NCI-H2029 treated with DMSO at 0.1 percent for 48 hours (cell line): Measurements from ENCODE around the gene ADAM33.

Source experiments
- DNase-seq: peaks from one replicate; lab custom pipeline; 2025; lab: John Stamatoyannopoulos, UW

Gene ADAM33

DNA sequence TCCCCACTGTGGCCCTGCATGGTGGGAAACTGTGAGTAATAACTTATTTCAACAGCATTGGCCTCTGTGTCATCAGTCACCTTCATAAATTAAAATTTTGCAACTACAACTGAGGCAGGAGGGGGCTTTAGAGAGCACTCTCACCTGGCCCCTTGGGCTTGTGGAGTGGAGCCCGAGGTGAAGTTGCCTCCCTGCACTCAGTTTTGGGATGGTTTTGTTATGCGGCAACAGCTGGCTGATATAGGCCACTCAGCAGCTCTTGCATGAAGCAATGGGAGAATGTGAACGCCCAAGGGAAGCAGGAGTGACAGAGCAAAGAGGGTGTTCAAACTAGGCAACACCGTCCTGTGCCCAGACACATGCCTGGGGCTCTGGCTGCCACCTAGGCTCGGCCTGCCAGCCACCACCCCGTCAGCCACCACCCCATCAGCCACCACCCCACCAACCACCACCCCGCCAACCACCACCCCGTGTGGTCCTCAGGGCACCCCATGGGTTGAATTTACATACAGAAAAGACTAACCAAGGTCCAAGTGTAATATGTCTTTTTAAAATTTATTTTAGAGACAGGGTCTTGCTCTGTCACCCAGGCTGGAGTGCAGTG is 14.3 kb downstream of the ADAM33 start:
- DNase-seq = no peak

DNA sequence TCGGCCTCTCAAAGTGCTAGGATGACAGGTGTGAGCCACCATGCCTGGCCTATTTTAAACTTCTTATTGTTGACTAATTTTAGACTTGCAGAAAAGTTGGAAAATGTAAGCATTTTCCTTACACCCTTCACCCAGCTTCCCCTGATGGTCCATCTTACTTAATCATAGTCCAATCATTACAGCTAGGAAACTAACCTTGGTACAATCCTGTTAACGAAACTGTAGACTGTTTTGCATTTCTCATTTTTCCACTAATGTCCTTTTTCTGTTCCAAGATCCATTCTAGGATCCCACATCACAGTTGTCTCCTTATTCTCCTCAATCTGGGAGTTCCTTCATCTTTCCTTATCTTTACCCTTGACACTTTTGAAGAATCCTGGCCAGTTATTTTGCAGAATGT is 18.0 kb downstream of the ADAM33 start:
- no peak for DNase-seq

DNA sequence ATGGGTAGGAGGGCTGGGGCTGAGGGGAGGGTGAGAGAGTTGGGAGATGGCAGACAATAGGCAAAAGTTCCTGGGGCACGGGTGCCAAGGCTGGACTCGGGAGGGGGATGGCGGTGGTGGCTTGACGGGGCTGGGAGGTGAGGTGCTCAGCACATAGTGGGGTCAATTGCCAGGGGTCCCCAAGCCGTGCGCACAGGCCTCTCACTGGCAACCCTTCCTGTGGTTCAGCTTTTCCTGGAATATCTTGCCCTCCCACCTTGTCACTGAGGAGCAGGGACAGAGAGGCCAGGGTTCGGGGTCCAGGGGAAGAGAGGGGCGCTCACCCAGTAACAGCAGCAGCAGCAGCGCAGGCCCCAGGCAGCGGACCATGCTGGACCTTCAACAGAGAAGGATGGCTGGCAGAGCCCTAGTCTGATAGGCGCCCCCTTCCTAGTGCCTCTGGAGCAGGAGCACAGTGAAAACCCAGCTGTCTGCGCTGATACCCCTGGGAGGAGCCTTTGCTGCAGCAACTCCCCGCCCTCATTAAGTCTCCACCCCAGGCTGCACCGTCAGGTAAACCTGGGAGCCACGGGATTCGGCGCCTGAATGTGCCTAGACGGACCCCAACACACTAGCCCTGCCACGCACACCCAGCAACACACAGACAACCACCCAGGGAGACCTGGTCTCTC is 18.6 kb downstream of the ADAM33 start, which contains the start of gene GFRA4:
GFRA4 (minus strand) TSS at position 369 of the 671 bp plus-strand sequence; CDS start at position 369, 0 bp downstream.
- no peak for DNase-seq

DNA sequence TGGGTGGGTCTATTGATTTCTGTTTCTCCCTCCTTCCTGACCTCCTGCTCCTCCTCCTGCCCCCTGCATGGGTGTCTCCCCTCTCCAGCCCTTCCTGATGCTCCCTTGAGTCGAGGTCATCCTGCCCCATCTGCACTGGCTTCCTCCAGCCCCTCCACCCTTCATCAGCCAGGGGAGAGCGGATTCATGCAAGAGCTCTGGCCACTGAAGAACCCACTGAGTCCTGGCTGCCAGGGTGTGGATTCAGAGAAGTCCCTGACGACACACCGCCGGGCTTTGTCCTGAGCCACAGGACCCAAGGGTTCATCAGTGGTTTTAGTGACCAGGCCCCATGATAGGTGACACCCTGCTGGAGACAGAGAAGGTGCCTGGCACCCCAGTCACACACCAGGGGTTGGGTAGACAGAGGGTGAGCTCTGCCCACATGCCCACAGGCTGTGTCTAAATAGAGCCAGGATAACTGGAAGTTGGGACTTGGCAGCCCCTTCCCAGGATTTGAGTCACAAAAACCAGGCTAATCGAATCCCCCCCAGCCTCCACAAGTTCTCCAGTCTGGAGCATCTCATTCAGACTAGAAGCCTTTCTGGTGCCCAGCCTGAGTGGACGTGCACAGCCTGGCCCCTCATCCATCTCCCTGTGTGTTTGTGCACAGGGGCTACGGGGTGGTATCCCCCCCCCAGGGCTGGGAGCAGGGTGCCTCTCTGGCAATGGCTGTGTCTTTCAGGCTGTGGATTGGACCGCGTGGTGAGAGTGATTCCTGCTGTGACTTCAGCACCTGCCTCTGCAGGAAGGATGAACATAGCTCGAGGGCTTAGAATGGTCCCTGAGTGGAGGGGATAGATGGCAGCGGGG is 19.8 kb downstream of the ADAM33 start:
- DNase-seq = no peak

DNA sequence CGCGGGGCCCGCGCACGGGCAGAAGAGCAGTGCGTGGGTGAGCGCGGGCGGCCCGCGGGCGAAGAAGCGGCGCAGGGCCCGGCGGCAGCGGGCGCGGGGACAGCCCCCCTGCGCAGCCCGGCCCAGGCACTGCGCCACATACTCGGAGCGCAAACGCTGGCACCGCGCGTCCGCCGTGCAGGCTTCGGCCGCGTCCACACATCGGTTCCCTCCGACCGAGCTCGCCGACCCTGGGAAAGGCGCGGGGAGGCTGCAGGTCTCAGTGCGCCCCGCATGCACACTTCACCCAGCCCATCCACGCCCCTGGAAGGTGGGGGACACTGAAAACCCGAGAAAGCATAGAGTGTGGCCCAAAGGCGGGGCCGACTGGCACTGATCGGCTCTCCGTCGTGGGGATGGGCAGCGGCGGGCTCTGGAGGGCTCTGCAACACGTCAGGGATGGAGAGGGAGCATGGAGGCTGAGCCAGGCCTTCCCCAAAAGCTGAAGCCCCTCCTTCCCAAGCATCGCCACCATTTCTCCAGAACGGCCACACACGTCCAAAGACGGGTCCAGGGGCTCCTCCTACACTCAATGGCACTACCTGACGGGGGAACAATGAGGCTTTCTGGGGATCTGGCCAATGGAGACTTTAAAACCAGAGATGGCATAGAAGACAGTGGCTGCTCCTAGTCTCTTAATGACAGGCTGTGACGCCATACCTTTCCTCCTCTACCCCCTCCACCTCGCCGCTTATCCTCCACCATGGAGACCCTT is 20.6 kb downstream of the ADAM33 start:
- DNase-seq = no peak

DNA sequence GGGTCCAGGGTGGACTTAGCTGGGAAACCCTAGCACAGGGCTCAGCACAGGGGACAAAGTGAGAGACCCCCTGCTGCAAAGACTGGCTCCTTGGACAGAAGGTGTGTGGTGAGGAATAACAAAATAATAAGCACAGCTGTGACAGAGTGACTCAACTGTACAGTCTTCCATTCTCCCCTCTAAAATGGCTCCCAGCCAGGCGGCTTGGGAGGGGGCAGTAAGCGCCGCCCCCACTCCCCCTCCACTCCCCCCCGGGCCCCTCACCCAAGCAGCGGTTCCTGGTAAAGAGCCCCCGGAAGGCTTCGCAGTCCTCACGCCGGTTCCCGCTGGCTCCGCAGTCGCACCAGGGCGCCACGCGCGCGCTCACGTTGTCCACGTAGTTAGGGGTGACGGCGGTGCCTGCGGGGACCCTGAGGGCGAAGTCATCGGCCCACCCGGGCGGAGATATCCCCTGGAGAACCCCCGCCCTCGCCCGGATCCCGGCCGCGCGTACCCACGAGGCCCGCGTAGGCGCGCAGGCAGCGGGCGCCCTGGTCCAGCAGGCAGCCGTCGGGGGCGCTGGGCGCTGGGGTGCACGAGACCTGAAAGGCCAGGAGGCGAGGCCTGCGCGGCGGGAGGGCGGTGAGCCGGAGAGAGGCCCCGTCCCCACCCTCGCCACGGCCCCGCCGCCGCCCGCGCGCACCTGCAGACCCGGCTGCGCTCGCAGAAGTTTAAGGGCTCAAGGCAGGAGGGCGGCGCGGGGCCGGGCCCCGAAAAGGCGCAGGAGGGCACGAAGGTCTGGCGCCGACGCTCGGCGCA is 21.3 kb downstream of the ADAM33 start:
- no peak for DNase-seq

DNA sequence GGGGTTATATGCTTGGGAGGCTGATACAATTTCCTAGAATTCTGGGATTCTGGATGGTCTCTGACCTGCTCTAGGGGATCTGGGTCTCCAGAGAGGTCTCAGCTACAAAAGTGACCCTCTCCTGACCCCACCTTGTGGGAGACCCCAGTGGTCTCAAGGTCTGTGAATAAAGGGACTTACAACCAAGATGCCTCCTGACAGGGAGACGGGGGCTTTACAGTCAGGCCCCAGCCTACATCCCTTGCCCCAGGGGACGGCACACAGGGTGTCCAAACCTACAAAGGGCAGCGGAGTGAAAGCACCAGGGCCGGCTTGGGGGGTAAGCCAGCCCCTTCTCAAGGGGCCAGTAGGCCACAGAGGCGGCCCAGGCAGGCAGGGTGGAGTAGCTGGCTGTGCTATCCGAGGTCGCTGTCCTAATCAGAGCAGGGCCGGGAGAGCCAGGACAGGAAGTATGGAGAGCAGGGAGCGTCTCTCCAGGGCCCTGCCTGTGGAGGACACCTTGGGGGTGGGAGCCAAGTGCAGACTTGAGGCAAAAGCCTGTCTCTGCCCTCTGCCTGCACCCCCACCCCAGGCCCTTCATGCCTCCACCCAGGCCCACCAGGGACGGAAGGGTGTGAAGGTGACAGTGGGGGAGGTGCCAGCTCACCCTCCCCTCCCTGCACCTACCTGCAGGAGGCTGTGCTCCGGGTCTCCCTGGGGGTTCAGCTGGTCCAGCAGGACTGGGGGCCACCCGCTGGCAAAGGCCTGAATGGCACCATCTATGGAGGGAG is 22.1 kb downstream of the ADAM33 start:
- DNase-seq = no peak

DNA sequence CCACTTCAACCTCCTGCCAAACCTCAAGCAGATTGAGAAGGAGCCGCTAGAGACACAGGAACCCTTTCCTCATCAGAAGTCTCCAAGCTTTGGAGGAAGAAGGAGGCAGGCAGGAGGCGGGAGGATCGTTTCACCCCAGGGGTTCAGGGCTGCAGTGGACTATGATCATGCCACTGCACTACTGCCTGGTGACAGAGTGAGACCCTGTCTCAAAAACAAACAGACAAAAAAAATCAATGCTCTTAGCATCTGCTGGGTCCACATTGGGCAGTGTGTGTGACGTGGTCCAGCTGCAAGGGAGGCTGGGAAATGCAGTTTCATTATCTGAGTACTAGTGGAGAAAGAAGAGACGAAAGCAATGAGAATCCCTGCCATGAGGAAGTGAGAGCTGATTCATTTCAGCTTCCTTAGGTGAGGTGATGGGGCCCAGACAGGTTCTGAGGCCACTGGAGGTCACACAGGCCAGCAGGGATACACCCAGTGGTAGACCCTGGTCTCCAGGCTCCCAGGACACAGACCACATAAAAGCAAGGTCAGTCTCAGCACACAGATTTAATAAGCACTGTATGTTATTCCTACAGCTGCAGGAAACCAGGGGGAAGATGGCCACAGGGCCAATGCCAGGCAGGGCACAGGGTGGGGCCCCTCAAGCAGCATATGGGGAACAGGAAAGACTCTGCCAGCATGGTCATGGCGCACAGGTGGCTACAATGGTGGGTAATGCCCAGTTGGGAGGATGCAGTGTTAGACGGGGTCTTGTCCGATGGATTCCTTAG is 22.9 kb downstream of the ADAM33 start:
- no peak for DNase-seq

DNA sequence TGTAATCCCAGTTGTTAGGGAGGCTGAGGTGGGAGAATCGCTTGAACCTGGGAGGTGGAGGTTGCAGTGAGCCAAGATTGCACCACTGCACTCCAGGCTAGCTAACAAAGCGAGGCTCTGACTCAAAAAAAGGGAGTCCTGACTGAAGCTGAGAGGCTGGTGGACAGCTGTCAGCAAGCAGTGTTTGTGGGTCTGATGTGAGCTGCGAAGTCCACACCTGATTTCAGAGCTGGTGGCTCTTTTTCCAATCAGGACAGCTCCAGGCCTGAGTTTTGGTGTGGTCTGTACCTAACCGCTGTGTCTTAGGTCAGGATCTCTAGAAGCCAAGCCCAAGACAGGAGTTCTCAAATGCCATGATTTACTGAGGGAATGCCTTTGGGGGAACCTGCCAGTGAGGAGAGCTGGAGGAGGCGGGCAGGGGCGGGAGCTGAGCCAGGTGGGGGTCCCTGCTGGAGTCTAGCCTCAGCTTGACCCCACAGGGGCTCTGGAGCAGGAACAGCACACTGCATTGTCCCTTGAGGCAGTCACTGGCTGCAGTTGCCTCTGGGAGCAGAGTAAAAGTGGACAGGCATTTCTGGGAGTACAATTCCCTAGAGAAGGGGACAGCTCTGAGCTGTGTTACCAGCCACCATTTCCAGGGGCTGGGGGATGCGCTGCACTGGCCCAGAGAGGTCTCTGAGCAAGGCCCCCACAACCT is 23.6 kb downstream of the ADAM33 start:
- DNase-seq = no peak

DNA sequence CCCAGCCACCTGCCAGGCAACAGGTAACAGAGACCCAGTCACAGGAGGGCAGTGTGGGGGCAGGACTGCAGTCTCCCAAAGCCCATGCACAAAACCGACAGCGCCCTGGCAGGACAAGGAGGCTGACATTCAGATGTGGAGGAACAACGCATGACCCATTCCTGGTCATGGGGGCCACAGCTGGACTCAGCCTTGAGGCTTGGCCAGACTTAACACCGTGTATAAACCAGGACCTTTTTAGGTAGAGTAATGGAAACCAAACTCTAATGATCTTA is 26.7 kb downstream of the ADAM33 start:
- no peak for DNase-seq

DNA sequence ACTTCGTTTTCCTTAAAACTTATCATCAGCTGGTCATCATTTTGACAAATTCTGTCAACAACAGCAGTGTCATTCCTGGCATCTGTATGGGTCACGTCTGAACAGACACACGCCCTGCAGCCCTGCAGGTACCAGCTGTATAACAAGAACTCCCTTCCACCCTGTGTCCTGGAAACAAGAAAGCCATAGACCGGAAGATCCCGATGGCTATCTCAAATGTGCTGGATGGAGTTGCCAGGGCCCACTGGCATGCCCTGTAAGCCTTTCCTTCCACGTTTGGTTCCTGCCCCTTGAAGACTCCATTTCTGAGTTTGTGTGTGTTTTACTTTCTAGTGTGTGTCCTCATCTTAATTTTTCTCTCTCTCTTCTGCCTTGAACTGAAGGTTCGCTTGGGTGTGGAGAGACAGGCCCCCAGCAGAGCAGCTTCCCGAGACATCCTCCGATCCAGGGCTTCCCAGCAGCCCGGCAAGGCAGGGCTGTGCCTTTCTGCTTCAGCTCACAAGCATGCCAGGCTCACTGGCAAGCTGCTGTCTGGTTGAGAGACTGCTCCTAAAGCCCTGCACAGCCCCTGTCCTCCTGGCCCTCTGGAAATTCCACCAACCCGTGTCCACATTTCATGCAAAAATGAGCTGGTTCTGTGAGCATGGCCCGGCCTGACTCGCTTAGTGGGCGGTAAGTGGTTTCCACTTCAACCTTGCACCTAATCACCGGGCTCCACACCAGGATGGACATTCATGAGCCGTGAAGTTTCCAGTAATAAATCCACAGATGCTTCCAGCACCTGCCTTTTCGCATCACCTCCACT is 27.3 kb downstream of the ADAM33 start:
- DNase-seq = no peak

DNA sequence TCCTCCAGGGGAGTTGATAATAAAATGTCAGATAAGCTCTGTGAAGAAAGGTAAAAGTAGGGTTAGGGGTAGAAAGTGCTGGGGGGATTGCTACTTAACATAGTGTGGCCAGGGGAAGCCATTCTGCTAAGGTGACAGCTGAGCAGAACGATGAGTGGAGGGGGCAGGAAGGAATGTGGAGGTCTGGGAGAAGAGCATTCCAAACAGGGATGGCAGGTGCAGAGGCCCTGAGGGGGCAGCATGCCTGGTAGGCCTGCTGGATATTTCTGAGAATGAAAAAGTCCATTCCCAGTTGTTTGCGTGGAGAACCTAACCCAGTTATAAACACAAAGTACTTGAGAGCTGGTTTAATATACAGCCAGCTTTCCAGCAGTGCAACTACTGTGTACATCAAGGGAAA is 27.9 kb downstream of the ADAM33 start:
- DNase-seq = no peak

DNA sequence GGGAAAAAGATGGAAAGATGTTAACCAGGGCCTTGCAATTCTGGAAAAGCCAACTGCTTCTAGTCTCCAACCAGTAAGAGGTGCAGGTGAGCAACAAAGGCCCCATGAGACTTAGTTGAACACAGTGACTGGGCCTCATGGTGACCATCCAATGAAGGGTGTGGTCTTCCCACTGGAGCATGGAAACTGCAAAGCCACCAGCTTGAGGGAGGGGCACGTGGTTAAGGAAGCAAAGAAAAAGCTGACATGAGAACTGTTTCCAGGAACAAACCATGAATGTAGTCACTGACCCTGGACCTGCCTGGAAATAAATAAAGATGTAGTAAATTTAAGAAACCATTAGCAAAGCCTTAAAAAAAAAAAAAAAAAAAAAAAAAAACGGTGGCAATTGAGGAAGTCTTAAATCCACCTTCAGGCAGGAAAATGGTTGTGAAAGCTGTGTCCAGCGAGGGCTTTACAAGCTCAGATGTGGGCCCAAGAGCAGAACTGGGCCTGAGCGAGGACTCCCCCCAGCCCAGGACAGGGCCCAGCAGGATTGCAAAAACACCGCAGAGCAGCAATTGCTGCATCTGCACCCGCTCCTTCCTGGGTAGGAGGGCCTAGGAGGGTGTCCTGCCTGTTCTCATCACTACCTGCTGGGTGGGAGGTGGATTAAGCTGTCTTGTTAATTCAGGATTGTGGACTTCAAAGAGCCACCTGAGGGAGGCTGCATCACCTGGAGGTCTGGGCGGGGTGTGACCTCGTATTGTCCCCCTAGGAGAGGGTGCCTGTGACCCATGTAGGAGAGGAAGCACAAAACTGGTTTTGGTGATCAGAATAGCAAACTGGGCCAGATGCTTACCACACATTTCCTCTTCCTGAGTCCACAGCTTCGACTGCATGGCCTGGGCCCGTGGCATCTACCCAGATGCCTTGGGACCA is 28.9 kb downstream of the ADAM33 start:
- no peak for DNase-seq

DNA sequence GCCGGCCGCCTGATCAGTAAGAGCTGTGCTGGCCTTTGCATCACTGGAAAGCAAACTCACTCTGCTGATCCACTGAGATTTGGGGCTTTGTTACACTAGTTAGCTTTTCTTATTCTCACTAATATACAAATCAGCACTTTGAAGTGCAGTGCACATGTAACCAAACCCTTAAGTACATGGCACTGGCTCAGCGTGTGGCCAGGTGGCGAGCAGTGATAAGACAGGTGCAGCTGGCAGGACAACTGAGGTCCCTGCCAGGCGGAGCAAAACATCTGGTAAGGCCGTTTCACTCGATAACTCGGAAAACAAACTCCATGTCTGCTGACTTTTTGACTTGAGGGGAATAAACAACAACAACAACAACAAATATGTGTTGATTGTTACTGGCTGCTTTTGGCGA is 29.6 kb downstream of the ADAM33 start:
- peak; percentile 52 for DNase-seq

DNA sequence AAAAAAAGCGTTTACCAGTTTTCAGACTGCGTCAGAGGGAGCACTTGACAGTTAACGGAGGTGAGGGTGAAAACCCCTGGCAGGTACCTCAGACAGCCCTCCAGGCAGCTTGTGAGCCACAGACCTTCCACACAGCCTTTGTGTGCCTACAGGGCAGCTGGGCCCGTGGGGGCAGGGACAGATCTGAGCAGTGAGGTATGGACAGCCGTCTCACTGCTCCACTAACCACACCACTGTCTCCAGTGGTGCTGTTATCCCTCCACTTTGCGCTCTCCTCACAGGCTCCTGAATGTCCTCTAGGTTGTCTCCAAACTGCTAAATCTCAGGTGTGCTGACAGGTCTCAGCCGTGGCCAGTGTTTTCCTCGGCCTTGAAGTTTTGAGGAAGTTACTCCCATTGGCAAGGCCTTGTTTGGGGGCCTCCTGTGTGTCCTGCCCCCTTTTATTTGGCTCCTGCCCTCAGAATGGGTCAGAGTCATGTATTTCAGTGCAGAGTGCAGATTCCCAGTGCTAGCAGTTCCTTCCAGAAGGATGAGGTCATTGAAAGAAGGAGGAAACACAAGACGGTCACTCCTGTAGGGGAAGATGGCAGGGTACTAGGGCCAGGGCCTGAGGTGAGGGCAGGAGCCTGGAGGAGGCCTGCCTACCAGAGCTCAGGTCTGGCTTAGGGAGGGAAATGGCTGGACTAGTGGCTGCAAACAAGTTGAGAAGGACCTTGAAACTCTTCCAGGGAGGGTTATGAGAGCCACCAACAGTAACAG is 30.4 kb downstream of the ADAM33 start:
- peak; percentile 42 for DNase-seq

DNA sequence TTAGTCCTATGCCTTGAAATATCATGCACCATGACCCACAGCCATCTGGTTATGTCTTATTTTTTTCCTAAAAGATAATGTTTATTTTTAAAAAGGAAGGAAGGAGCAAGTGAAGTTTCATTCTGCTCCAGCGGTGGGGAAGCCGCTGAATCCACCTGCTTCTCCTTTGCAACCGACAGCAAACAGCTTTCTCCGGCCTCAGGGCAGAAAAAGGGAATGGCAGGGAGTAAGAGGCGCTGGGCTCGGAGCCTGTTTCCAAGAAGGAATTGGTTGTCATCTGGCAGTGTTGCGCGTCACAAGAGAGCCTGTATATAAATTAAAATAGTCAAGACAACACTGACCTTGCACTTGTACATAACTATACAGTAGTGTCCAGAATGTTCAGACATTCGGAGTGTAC is 32.9 kb downstream of the ADAM33 start:
- no peak for DNase-seq

DNA sequence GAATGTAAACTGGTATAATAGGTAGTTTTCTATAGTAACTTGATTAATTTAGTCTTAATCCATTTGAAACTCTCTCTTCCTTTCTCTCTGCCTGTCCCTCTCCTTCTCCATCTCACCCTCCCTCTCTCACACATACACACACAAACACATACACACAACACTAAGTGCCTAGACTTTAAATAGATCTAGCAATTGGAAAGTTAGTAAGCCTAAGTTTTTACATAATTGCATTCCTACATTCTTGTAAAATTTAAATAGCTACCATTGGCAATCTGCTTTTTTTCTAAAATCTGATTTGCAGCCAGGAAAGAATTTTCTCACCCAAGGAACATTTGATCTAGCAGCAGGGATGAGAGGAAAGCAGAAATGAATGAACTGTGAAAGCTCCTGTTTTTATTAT is 34.3 kb downstream of the ADAM33 start:
- DNase-seq = no peak
